Measurements from ENCODE around the gene CLASRP. TPM values are rescaled to one million over a fixed set of nuclear protein-coding genes. Genes with fewer than 3 reads are reported as not detected.

CLASRP gene
- total RNA-seq, 1 experiment from 2014 or later: 79.9 TPM

DNA sequence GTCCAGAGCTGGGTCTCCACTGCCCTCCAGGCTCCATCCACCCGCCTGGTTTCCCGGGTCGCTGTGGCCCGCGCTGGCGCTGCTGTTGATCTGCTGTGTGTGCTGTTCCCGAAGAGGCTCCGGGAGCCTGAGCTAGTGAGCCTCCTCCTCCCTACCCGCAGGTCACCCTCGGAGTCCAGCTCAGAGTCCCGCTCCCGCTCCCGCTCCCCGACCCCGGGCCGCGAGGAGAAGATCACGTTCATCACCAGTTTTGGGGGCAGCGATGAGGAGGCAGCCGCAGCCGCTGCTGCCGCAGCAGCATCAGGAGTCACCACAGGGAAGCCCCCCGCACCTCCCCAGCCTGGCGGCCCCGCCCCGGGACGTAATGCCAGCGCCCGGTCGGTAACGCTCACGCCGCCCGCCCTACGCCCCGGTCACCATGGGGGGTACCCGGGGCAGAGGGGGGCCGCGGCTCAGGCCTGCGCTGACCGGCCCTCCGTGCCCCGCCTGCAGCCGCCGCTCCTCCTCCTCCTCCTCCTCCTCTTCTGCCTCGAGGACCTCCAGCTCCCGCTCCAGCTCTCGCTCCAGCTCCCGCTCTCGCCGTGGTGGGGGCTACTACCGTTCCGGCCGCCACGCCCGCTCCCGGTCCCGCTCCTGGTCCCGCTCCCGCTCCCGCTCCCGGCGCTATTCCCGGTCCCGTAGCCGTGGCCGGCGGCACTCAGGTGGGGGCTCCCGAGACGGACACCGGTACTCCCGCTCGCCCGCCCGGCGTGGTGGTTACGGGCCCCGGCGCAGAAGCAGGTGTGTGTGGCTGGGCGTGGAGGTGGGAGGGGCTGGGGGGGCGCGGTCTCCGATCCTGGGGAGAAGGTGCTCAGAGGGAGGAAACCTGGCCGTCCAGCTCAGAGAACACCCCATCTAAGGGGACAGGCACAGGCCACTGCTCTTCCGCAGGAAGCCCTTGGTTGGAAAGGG lies 25.3 kb downstream of the CLASRP start:
- no peaks in the 10 kb centered on the region for H3K9me3 ChIP-seq (ENCODE audit: control insufficient read depth in 1 of 2, insufficient read depth in 1 of 2, low read depth in 1 of 2, low read length in 2 of 2)
- H3K27me3 ChIP-seq (ENCODE audit: insufficient read depth, low read length): no peaks in the 10 kb centered on the region
- POLR2A ChIA-PET: interaction anchor here (0.7 kb wide), 1 partner anchor 10 kb away, joined by 3 read pairs; no protein-coding TSS in a partner anchor
- no peaks in the 10 kb centered on the region for H4K20me1 ChIP-seq (ENCODE audit: insufficient read depth)
- RAD21 ChIA-PET (ENCODE audit: low non-redundant PET in 1 of 2, low total read pairs in 2 of 2, uncharacterized antibody in 2 of 2, unreplicated experiment in 2 of 2): interaction anchor here in 1 of 2 experiments (0.6 kb wide), 1 partner anchor 314 kb away, joined by 3 read pairs; no protein-coding TSS in a partner anchor
- H2AFZ ChIP-seq (ENCODE audit: low read depth, low read length, poor library complexity, severe bottlenecking): no peak overlapping the region
- BruUV-seq (replicated peaks): no TSS peak
- peaks cover 17% of the 10 kb centered on the region; the same call in 1 of the 2 replicates for H3K79me2 ChIP-seq (ENCODE audit: insufficient read depth, low read length)
- CTCF ChIA-PET: no interaction called here
- H3K9me2 ChIP-seq (ENCODE audit: insufficient read depth): no peaks in the 10 kb centered on the region
- peaks cover 0 to under 1% of the 10 kb centered on the region in 2 experiments; a peak in 1 of 4 replicates for H3K4me1 ChIP-seq (ENCODE audit: control insufficient read depth in 1 of 2, insufficient read depth in 2 of 2, low read length in 2 of 2)
- H3K4me2 ChIP-seq (ENCODE audit: low read length): no peak overlapping the region
- no peak for TF ChIP-seq TCF7L2 (IDR thresholded peaks at IDR 0.05; ENCODE audit: borderline replicate concordance, extremely low read depth, insufficient read depth, insufficient read length)
- ATAC-seq (no peak), DNase-seq (ENCODE audit: low read depth, low spot score) (no peak)
- no peak overlapping the region for H3K27ac ChIP-seq (ENCODE audit: low read depth, low read length)
- H3K4me3 ChIP-seq (replicated peaks in 1 of 2; ENCODE audit: low read depth in 1 of 2, low read length in 2 of 2): no peak overlapping the region
- intact Hi-C loops (cut with micrococcal nuclease): no loop called here
- H3K36me3 ChIP-seq (ENCODE audit: control insufficient read depth in 1 of 2, insufficient read depth in 2 of 2, low read length in 2 of 2): peaks cover 40 to 43% of the 10 kb centered on the region in 2 experiments; a peak in 3 of 4 replicates
- no peak overlapping the region for H3K9ac ChIP-seq (ENCODE audit: low read length)

DNA sequence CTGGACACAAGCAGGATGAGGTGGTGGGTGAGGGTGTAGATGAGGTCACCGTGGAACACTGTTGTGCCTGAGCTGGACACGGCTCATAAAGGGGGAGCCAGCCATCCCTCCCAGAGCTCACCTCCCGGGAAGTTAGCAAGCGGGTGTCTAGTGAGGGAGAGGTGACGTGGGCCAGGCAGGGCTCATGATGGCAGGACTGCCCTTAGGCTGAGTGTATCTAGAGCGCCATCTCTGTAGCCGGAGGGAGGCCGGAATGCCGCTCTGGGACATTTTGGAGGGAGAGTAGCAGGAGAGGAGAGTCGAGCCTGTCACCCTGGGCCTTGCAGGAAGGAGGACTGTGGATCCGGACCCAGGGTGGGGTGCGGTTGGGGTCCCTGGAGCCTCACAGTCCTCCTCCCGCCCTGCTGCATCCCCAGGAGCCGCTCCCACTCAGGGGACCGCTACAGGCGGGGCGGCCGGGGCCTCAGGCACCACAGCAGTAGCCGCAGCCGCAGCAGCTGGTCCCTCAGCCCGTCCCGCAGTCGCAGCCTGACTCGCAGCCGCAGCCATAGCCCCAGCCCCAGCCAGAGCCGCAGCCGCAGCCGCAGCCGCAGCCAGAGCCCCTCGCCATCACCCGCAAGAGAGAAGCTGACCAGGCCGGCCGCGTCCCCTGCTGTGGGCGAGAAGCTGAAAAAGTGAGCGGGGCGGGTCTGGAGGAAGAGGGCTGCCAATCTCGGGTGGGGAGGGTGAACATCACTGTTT lies 28.2 kb downstream of the CLASRP start:
- H3K9ac ChIP-seq (ENCODE audit: low read length): no peak overlapping the region
- peaks cover 0 to 2% of the 10 kb centered on the region in 2 experiments; a peak in 1 of 4 replicates for H3K4me1 ChIP-seq (ENCODE audit: control insufficient read depth in 1 of 2, insufficient read depth in 2 of 2, low read length in 2 of 2)
- intact Hi-C loops (cut with micrococcal nuclease): no loop called here
- RAD21 ChIA-PET (ENCODE audit: low non-redundant PET in 1 of 2, low total read pairs in 2 of 2, uncharacterized antibody in 2 of 2, unreplicated experiment in 2 of 2): no interaction called here
- BruUV-seq (replicated peaks): no TSS peak
- H2AFZ ChIP-seq (ENCODE audit: low read depth, low read length, poor library complexity, severe bottlenecking): no peak overlapping the region
- H3K79me2 ChIP-seq (ENCODE audit: insufficient read depth, low read length): peaks cover 6% of the 10 kb centered on the region; the same call in 1 of the 2 replicates
- ATAC-seq (no peak), DNase-seq (ENCODE audit: low read depth, low spot score) (no peak)
- H4K20me1 ChIP-seq (ENCODE audit: insufficient read depth): no peaks in the 10 kb centered on the region
- POLR2A ChIA-PET: no interaction called here
- H3K27ac ChIP-seq (ENCODE audit: low read depth, low read length): no peak overlapping the region; the same call in 1 of the 2 replicates
- no peak overlapping the region for H3K4me2 ChIP-seq (ENCODE audit: low read length)
- no peaks in the 10 kb centered on the region for H3K27me3 ChIP-seq (ENCODE audit: insufficient read depth, low read length)
- peaks cover 27 to 35% of the 10 kb centered on the region in 2 experiments; a peak in 3 of 4 replicates for H3K36me3 ChIP-seq (ENCODE audit: control insufficient read depth in 1 of 2, insufficient read depth in 2 of 2, low read length in 2 of 2)
- H3K4me3 ChIP-seq (replicated peaks in 1 of 2; ENCODE audit: low read depth in 1 of 2, low read length in 2 of 2): no peak overlapping the region
- H3K9me2 ChIP-seq (ENCODE audit: insufficient read depth): no peaks in the 10 kb centered on the region
- CTCF ChIA-PET: no interaction called here
- no peaks in the 10 kb centered on the region for H3K9me3 ChIP-seq (ENCODE audit: control insufficient read depth in 1 of 2, insufficient read depth in 1 of 2, low read depth in 1 of 2, low read length in 2 of 2)
- TF ChIP-seq ELF1 (IDR thresholded peaks at IDR 0.05; ENCODE audit: borderline replicate concordance, low read depth) (no peak), EGR1 (IDR thresholded peaks at IDR 0.05; ENCODE audit: low read depth) (no peak), EZH2 (IDR thresholded peaks at IDR 0.05) (no peak), RAD21 (IDR thresholded peaks at IDR 0.05; ENCODE audit: low read depth) (no peak), POLR2AphosphoS5 (IDR thresholded peaks at IDR 0.05; ENCODE audit: low read depth, low read length) (no peak), SIN3A (IDR thresholded peaks at IDR 0.05; ENCODE audit: low read depth) (no peak), FOSL1 (IDR thresholded peaks at IDR 0.05; ENCODE audit: low read depth) (no peak), SRF (IDR thresholded peaks at IDR 0.05; ENCODE audit: low read depth) (no peak), CEBPB (IDR thresholded peaks at IDR 0.05; ENCODE audit: low read depth) (no peak)
- TF ChIP-seq, protein P1, sequence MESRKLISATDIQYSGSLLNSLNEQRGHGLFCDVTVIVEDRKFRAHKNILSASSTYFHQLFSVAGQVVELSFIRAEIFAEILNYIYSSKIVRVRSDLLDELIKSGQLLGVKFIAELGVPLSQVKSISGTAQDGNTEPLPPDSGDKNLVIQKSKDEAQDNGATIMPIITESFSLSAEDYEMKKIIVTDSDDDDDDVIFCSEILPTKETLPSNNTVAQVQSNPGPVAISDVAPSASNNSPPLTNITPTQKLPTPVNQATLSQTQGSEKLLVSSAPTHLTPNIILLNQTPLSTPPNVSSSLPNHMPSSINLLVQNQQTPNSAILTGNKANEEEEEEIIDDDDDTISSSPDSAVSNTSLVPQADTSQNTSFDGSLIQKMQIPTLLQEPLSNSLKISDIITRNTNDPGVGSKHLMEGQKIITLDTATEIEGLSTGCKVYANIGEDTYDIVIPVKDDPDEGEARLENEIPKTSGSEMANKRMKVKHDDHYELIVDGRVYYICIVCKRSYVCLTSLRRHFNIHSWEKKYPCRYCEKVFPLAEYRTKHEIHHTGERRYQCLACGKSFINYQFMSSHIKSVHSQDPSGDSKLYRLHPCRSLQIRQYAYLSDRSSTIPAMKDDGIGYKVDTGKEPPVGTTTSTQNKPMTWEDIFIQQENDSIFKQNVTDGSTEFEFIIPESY (IDR thresholded peaks at IDR 0.05; ENCODE audit: extremely low read depth, insufficient replicate concordance, low read length): no peak
- TF ChIP-seq, protein P2, sequence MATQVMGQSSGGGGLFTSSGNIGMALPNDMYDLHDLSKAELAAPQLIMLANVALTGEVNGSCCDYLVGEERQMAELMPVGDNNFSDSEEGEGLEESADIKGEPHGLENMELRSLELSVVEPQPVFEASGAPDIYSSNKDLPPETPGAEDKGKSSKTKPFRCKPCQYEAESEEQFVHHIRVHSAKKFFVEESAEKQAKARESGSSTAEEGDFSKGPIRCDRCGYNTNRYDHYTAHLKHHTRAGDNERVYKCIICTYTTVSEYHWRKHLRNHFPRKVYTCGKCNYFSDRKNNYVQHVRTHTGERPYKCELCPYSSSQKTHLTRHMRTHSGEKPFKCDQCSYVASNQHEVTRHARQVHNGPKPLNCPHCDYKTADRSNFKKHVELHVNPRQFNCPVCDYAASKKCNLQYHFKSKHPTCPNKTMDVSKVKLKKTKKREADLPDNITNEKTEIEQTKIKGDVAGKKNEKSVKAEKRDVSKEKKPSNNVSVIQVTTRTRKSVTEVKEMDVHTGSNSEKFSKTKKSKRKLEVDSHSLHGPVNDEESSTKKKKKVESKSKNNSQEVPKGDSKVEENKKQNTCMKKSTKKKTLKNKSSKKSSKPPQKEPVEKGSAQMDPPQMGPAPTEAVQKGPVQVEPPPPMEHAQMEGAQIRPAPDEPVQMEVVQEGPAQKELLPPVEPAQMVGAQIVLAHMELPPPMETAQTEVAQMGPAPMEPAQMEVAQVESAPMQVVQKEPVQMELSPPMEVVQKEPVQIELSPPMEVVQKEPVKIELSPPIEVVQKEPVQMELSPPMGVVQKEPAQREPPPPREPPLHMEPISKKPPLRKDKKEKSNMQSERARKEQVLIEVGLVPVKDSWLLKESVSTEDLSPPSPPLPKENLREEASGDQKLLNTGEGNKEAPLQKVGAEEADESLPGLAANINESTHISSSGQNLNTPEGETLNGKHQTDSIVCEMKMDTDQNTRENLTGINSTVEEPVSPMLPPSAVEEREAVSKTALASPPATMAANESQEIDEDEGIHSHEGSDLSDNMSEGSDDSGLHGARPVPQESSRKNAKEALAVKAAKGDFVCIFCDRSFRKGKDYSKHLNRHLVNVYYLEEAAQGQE (IDR thresholded peaks at IDR 0.05; ENCODE audit: low read depth): no peak

Data from HCT116 (cell line).